ENCODE results near the gene GPC6.

Gene GPC6

DNA sequence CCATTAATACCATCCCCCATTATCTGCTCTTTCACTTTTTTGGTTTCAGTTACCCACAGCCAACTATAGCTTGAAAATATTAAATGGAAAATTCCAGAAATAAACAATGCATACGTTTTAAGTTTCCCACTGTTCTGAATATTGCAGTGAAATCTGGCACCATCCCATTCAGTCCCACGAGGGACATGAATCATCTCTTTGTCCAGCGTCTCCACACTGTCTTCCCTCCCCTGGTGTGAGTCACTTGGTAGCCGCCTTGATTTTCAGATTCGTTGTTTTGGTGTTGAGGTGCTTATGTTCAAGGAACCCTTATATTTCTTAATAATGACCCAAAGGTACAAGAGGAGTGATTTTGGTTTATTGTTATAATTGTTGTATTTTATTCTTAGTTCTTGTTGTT is 1006.8 kb downstream of the GPC6 start:
- DNase-seq (ENCODE audit: low read depth, low spot score): peak; percentile 90
- H3K4me3 ChIP-seq (ENCODE audit: low read depth, low read length): no peak overlapping the region
- in situ Hi-C loops (cut with HindIII; ENCODE audit: low sequenced_read_pairs): no loop called here
- TF ChIP-seq, protein P1, sequence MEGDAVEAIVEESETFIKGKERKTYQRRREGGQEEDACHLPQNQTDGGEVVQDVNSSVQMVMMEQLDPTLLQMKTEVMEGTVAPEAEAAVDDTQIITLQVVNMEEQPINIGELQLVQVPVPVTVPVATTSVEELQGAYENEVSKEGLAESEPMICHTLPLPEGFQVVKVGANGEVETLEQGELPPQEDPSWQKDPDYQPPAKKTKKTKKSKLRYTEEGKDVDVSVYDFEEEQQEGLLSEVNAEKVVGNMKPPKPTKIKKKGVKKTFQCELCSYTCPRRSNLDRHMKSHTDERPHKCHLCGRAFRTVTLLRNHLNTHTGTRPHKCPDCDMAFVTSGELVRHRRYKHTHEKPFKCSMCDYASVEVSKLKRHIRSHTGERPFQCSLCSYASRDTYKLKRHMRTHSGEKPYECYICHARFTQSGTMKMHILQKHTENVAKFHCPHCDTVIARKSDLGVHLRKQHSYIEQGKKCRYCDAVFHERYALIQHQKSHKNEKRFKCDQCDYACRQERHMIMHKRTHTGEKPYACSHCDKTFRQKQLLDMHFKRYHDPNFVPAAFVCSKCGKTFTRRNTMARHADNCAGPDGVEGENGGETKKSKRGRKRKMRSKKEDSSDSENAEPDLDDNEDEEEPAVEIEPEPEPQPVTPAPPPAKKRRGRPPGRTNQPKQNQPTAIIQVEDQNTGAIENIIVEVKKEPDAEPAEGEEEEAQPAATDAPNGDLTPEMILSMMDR (IDR thresholded peaks at IDR 0.05; ENCODE audit: low read depth, low read length): no peak

DNA sequence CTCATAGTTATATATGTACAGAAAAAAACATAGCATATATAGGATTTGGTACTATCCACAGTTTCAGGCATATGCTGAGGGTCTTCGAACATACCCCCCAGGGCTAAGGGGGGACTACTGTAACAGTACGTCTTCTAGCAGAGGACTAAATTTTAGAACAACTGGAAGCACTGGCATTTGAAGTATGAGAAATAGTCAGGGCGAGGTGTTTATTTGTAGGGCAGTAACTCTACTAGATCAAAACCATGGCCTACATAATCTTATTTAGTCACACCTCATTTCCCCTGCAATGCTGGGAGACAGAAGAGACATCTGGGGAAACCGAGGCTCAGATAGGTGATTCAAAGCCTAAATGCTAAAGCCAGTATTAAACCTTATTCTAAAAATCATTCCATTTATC is 1007.2 kb downstream of the GPC6 start:
- no peak for DNase-seq (ENCODE audit: low read depth, low spot score)
- in situ Hi-C loops (cut with HindIII; ENCODE audit: low sequenced_read_pairs): no loop called here
- TF ChIP-seq, protein P1 (IDR thresholded peaks at IDR 0.05; ENCODE audit: low read depth, low read length): no peak
- no peak overlapping the region for H3K4me3 ChIP-seq (ENCODE audit: low read depth, low read length)

- TF ChIP-seq, protein P1 (IDR thresholded peaks at IDR 0.05; ENCODE audit: low read depth, low read length): no peak
- DNase-seq (ENCODE audit: low read depth, low spot score): no peak
- H3K4me3 ChIP-seq (ENCODE audit: low read depth, low read length): no peak overlapping the region
- in situ Hi-C loops (cut with HindIII; ENCODE audit: low sequenced_read_pairs): no loop called here
These were observed 1008.1 kb downstream of the GPC6 start for GRCh38 chr13:94234738-94235137.

DNA sequence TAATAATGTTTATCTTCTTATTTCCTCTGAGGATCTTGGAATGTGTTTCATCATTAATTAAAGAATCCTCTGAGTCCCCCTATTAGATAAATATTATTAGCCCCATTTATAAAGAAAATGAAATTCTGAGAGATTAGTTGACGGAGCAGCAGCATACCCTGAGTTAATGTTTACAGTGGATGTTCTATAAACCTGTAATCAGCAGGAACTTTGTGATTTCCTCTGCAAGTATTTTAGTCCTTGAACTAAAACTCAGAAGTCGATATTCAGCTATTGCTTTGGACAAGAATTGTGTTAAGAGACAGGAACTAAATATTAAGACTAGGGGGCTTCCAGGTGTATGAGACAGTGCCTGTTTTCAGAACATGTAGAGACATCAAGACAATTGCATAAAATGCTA is 1009.5 kb downstream of the GPC6 start:
- in situ Hi-C loops (cut with HindIII; ENCODE audit: low sequenced_read_pairs): no loop called here
- no peak overlapping the region for H3K4me3 ChIP-seq (ENCODE audit: low read depth, low read length)
- no peak for DNase-seq (ENCODE audit: low read depth, low spot score)
- TF ChIP-seq, protein P1 (IDR thresholded peaks at IDR 0.05; ENCODE audit: low read depth, low read length): no peak

DNA sequence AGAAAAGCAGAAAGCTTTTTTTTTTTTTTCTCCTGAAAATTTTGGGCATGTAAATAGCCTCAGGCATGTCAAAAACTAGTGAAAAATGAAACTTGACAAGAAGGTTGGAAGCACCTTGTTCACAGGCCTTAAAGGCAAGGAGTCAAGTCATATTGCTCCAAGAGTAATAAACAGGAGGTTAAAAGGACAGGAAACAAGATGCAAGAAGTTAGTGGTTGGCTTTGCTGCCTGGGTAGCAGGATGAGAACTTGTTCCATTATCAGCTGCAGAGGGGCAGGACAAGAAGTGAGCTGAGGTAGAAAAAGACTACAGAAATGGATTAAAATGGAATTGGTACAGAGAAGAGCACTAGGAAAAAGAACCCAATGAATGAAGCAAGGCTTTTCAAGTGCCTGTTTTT is 1010.3 kb downstream of the GPC6 start:
- TF ChIP-seq, protein P1 (IDR thresholded peaks at IDR 0.05; ENCODE audit: low read depth, low read length): no peak
- no peak overlapping the region for H3K4me3 ChIP-seq (ENCODE audit: low read depth, low read length)
- peak; percentile 10 for DNase-seq (ENCODE audit: low read depth, low spot score)
- in situ Hi-C loops (cut with HindIII; ENCODE audit: low sequenced_read_pairs): no loop called here

DNA sequence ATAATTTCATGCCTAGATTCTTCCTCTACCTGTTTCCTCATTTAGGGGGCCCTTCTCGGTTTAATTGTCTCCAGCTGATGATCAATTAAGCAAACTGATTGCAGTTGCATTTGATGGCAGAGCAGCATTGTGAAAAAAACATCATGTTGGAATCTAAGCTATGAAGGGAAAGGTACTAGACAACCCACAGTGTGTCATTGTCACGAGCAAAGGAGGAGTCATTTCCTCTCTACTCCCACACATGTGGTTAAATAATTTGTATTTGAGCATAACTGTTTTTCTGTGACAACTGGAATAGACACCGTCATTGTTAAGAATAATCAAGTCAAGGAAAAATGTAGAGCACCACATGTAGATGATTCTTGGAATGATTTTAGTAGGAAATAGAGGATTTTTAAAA is 1012.5 kb downstream of the GPC6 start:
- peak; percentile 29 for DNase-seq (ENCODE audit: low read depth, low spot score)
- H3K4me3 ChIP-seq (ENCODE audit: low read depth, low read length): no peak overlapping the region
- in situ Hi-C loops (cut with HindIII; ENCODE audit: low sequenced_read_pairs): no loop called here
- TF ChIP-seq, protein P1 (IDR thresholded peaks at IDR 0.05; ENCODE audit: low read depth, low read length): no peak

DNA sequence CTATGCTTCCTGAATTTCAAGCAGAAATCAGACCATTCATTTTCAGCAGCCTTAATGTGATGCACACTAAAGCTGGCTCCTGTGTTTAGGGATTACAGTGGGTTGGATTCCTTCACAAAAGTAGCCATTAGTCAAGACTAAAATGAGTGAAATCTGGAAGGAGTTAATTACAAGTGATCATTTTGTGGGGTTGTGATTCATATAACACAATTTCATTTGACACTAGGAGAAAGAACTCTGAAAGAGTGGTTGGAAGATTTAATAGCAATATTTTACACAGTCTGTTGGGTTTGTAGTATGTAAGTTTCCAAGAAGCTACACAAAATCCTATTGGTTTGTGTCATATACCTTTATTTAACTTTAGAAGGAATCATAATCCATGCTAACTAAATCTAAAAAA is 1015.9 kb downstream of the GPC6 start:
- no peak for DNase-seq (ENCODE audit: low read depth, low spot score)
- H3K4me3 ChIP-seq (ENCODE audit: low read depth, low read length): no peak overlapping the region
- TF ChIP-seq, protein P1 (IDR thresholded peaks at IDR 0.05; ENCODE audit: low read depth, low read length): no peak
- in situ Hi-C loops (cut with HindIII; ENCODE audit: low sequenced_read_pairs): no loop called here
